Caco-2 (cell line): Measurements from ENCODE around the gene LRIF1. TPM values are rescaled to one million over a fixed set of nuclear protein-coding genes. Genes with fewer than 3 reads are reported as not detected.

Experiments used
- BruUV-seq: library from RNA; stranded (reverse); fragments of 400-500 nt; replicated peaks from 2 replicates; lab custom pipeline; 2021; lab: Mats Ljungman, UMichigan
- CTCF ChIA-PET: fragments of 300-600 bp; sonication (Branson Sonifier 250); formaldehyde crosslinking; loops from one replicate; lab custom pipeline; 2022; ENCODE audit warnings: antibody characterized with exemption; lab: Charles Lee
- POLR2A ChIA-PET: fragments of 300-600 bp; sonication (Branson Sonifier 250); formaldehyde crosslinking; loops from one replicate; lab custom pipeline; 2022; ENCODE audit warnings: antibody characterized with exemption; lab: Charles Lee
- DNase-seq, 2 experiments: peaks; one replicate each; pipeline versions ENCODE4 v3.0.0 to v3.0.0-alpha.2; 2020 to 2022
- H3K27me3 ChIP-seq: replicated peaks from 2 replicates; pipeline ENCODE4 v1.6.0; 2011; ENCODE audit warnings: low read length; ENCODE audit not compliant: control insufficient read depth, insufficient read depth
- H3K36me3 ChIP-seq: 2 replicates; pipeline ENCODE4 v1.5.1; 2011; ENCODE audit warnings: low read length; ENCODE audit not compliant: control insufficient read depth, insufficient read depth
- H3K4me1 ChIP-seq: fragments of 250-450 bp; sonication (Bioruptor Pico); 2 replicates; pipeline ENCODE4 v1.5.1; 2020; ENCODE audit warnings: mild to moderate bottlenecking
- H3K4me3 ChIP-seq: 2 replicates; pipeline ENCODE4 v1.5.1; 2011; ENCODE audit warnings: low read depth, mild to moderate bottlenecking, control low read depth, low read length
- H3K9me3 ChIP-seq: fragments of 250-450 bp; sonication (Bioruptor Pico); 2 replicates; pipeline ENCODE4 v1.5.1; 2020; ENCODE audit warnings: mild to moderate bottlenecking, moderate library complexity
- H3K27ac Mint-ChIP-seq: one replicate; pipeline ENCODE4 v1.8.0; 2022; ENCODE audit warnings: mixed read lengths; ENCODE audit not compliant: unreplicated experiment
- H3K27me3 Mint-ChIP-seq: one replicate; pipeline ENCODE4 v1.8.0; 2022; ENCODE audit warnings: mixed read lengths; ENCODE audit not compliant: insufficient read depth, unreplicated experiment
- H3K36me3 Mint-ChIP-seq: one replicate; pipeline ENCODE4 v1.8.0; 2022; ENCODE audit warnings: mild to moderate bottlenecking, mixed read lengths; ENCODE audit not compliant: insufficient read depth, unreplicated experiment
- H3K4me1 Mint-ChIP-seq: one replicate; pipeline ENCODE4 v1.8.0; 2022; ENCODE audit warnings: low read depth, mixed read lengths; ENCODE audit not compliant: unreplicated experiment
- H3K4me3 Mint-ChIP-seq: one replicate; pipeline ENCODE4 v1.8.0; 2022; ENCODE audit warnings: mild to moderate bottlenecking, moderate library complexity, mixed read lengths; ENCODE audit not compliant: unreplicated experiment
- H3K9me3 Mint-ChIP-seq: one replicate; pipeline ENCODE4 v1.8.0; 2022; ENCODE audit warnings: mixed read lengths; ENCODE audit not compliant: unreplicated experiment
- intact Hi-C: fragments of 100-400 bp; cut with micrococcal nuclease; formaldehyde crosslinking; loops from one replicate; pipeline ENCODE4 v1.10.0; 2022; ENCODE audit not compliant: unreplicated experiment
- total RNA-seq: library from RNA; stranded (reverse); gene quantifications from 2 replicates; pipeline ENCODE4 v1.2.3, GENCODE V29; 2022
- TF ChIP-seq, protein P1 (sequence below), 2 experiments: fragments of 200-600 bp in 1 of 2; IDR thresholded peaks; 1 replicate in 1 of 2; 2 replicates in 1 of 2; pipeline versions ENCODE4 v1.5.1 to v1.8.0; 2011 to 2022; ENCODE audit warnings: antibody characterized with exemption in 1 of 2, control low read depth in 1 of 2, inconsistent platforms in 1 of 2, low read depth in 1 of 2, low read length in 1 of 2, mild to moderate bottlenecking in 1 of 2, moderate library complexity in 1 of 2; ENCODE audit not compliant: insufficient read depth in 1 of 2, severe bottlenecking in 1 of 2, unreplicated experiment in 1 of 2

Gene LRIF1
- total RNA-seq, 1 experiment from 2014 or later, result 31.7 TPM

DNA sequence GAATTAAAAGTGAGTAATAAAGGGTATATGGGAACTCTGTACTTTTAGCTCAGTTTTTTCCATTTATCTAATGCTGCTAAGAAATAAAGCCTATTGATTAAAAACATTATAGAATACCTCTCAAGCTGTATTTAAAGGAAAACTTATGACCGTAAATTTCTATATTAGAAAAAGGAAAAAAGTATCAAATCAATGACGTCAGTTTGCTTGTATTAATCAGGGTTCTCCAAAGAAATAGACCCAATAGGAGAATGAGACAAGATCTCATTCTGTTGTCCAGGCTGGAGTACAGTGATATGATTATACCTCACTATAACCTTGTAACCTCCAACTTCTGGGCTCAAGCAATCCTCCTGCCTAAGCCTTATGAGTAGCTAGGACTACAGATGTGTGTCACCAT lies 15.4 kb upstream of the LRIF1 start:
- TF ChIP-seq, protein P1, sequence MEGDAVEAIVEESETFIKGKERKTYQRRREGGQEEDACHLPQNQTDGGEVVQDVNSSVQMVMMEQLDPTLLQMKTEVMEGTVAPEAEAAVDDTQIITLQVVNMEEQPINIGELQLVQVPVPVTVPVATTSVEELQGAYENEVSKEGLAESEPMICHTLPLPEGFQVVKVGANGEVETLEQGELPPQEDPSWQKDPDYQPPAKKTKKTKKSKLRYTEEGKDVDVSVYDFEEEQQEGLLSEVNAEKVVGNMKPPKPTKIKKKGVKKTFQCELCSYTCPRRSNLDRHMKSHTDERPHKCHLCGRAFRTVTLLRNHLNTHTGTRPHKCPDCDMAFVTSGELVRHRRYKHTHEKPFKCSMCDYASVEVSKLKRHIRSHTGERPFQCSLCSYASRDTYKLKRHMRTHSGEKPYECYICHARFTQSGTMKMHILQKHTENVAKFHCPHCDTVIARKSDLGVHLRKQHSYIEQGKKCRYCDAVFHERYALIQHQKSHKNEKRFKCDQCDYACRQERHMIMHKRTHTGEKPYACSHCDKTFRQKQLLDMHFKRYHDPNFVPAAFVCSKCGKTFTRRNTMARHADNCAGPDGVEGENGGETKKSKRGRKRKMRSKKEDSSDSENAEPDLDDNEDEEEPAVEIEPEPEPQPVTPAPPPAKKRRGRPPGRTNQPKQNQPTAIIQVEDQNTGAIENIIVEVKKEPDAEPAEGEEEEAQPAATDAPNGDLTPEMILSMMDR (IDR thresholded peaks at IDR 0.05; ENCODE audit: insufficient read depth in 1 of 2, low read depth in 1 of 2, low read length in 1 of 2, severe bottlenecking in 1 of 2, unreplicated experiment in 1 of 2), result no peak
- Histone ChIP-seq H3K4me3 (no peak overlapping the region), H3K9me3 (no peaks in the 10 kb centered on the region), H3K4me1 (no peaks in the 10 kb centered on the region), H3K36me3 (no peaks in the 10 kb centered on the region), H3K27me3 (no peaks in the 10 kb centered on the region)
- intact Hi-C loops, result no loop called here
- Mint-ChIP-seq H3K27ac (no peak overlapping the region), H3K4me3 (no peak overlapping the region), H3K27me3 (peaks cover 4% of the 10 kb centered on the region), H3K36me3 (no peaks in the 10 kb centered on the region), H3K4me1 (no peaks in the 10 kb centered on the region), H3K9me3 (peaks cover 13% of the 10 kb centered on the region)
- ChIA-PET CTCF (no interaction called here), POLR2A (no interaction called here)
- no peak for DNase-seq
- no TSS peak for BruUV-seq

DNA sequence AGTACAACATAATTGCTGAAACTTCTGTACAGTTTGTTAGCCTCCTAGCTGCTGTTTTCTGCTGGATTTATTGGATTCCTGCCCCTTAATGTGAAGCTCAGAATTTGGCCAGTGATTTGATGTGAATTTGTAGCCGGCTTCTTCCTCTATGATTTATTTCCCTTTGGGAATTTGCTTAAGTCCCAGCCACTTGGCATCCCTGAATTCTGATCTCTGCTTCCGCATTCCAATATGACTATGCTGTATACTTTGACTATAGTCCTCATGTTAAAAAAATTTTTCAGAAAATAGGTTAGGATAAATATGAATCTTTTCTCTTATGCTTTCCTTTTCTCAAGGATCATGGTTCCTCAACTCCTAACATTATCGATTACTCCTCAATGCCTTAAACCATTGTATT lies 12.4 kb upstream of the LRIF1 start:
- Mint-ChIP-seq H3K4me3 (no peak overlapping the region), H3K36me3 (no peaks in the 10 kb centered on the region), H3K4me1 (no peaks in the 10 kb centered on the region), H3K9me3 (peaks cover 24% of the 10 kb centered on the region), H3K27me3 (peaks cover 4% of the 10 kb centered on the region), H3K27ac (no peak overlapping the region)
- no peak for DNase-seq
- Histone ChIP-seq H3K4me3 (no peak overlapping the region), H3K9me3 (no peaks in the 10 kb centered on the region), H3K36me3 (no peaks in the 10 kb centered on the region), H3K4me1 (no peaks in the 10 kb centered on the region), H3K27me3 (no peaks in the 10 kb centered on the region)
- intact Hi-C loops, result no loop called here
- TF ChIP-seq, protein P1 (IDR thresholded peaks at IDR 0.05; ENCODE audit: insufficient read depth in 1 of 2, low read depth in 1 of 2, low read length in 1 of 2, severe bottlenecking in 1 of 2, unreplicated experiment in 1 of 2), result no peak
- no TSS peak for BruUV-seq
- ChIA-PET CTCF (no interaction called here), POLR2A (no interaction called here)

DNA sequence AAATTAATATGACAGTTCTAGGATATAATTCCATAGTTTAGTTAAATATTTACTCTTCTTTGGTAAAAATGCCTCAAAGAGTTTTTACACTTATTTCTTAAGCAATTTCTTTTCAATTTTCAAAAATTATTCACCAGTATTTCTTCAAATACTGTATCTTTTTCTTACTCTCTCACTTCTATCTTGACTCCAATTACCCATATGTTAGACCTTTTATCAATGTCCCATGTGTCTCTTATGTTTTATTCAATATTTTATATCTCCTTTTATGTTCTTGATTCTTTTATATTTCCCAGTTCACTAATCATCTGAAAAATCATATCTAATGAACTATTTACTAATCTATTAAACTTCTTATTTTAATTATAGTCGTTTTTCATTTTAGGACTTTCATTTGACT lies 11.5 kb upstream of the LRIF1 start:
- ChIA-PET CTCF (no interaction called here), POLR2A (no interaction called here)
- Mint-ChIP-seq H3K9me3 (peaks cover 24% of the 10 kb centered on the region), H3K36me3 (no peaks in the 10 kb centered on the region), H3K4me3 (no peak overlapping the region), H3K4me1 (no peaks in the 10 kb centered on the region), H3K27me3 (no peaks in the 10 kb centered on the region), H3K27ac (no peak overlapping the region)
- Histone ChIP-seq H3K27me3 (no peaks in the 10 kb centered on the region), H3K9me3 (no peaks in the 10 kb centered on the region), H3K4me1 (no peaks in the 10 kb centered on the region), H3K4me3 (no peak overlapping the region), H3K36me3 (no peaks in the 10 kb centered on the region)
- intact Hi-C loops, result no loop called here
- DNase-seq, result no peak
- TF ChIP-seq, protein P1 (IDR thresholded peaks at IDR 0.05; ENCODE audit: insufficient read depth in 1 of 2, low read depth in 1 of 2, low read length in 1 of 2, severe bottlenecking in 1 of 2, unreplicated experiment in 1 of 2), result no peak
- no TSS peak for BruUV-seq
